HG03442 (cell line): Measurements from ENCODE around the gene PTH.

ENCODE experiments used
- ATAC-seq: cut with Tn5 transposase; IDR thresholded peaks from one replicate; pipeline ENCODE4 v1.9.1; 2021; ENCODE audit warnings: mild to moderate bottlenecking, moderate library complexity; ENCODE audit not compliant: unreplicated experiment

PTH gene

DNA sequence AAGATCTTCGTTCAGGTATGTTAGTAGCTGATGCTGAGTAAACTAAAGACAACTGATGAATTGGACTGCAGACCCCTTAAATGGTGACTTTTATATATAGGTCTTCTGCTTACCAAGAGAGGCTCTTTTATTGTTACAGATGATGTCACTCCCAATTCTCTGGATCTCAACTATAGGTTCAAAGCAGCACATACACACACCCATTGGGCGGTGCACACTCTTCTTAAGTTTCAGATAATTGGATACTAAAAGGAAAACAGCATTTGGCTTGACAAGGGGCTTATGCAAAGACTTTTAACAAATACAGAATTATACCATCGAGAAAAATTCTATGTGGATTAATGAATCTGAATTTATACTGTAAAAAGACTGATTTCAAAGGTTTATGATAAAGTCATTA is at the start of gene PTH:
TSS of gene PTH (minus strand) at position 69 of the 400 bp plus-strand sequence. CDS start 3,142 bp downstream, outside the sequence.
- ATAC-seq, result no peak

DNA sequence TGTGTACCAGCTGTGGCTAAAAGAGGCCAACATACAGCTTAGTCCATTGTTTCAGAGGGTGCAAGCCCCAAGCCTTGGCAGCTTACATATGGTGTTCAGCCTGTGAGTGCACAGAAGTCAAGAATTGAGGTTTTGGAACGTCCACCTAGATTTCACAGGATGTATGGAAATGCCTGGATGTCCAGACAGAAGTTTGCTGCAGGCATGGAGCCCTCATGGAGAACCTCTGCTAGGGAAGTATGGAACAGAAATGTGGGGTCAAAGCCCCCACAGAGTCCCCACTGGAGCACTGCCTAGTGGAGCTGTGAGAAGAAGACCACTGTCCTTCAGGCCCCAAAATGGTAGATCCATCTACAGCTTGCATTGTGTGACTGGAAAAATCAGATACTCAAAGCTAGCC is 42.2 kb upstream of the PTH start:
- no peak for ATAC-seq

DNA sequence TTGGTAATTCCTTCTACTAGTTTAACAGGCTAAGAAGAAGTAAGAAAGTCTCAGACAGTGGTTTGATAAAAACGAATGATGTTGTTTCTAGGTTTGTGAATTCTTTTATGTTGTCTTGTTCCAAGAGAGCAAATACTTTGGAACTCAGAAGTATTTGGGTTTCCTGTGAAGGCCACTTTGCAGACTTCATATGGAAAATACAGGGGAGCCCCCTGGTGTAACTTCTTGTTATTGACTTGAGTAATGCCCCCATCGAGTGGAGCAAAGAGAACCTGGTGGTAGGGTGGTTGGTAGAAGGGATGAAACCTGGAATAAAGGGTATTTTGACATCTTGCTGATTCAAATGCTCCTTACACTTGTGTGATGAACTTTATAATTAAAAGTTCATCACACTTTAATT is 40.0 kb upstream of the PTH start:
- ATAC-seq, result no peak

DNA sequence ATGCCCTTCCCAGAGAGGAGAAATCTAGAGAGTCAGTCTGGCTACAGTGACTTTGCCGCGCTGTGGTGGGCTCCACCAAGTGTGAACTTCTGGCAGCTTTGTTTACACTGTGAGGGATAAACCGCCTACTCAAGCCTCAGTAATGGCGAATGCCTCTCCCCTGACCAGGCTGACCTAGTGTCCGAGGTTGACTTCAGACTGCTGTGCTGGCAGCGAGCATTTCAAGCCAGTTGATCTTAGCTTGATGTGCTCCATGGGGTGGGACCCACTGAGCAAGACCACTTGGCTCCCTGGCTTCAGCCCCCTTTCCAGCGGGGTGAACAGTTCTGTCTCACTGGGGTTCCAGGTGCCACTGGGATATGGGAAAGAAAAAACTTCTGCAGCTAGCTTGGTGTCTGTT is 38.6 kb upstream of the PTH start:
- no peak for ATAC-seq

DNA sequence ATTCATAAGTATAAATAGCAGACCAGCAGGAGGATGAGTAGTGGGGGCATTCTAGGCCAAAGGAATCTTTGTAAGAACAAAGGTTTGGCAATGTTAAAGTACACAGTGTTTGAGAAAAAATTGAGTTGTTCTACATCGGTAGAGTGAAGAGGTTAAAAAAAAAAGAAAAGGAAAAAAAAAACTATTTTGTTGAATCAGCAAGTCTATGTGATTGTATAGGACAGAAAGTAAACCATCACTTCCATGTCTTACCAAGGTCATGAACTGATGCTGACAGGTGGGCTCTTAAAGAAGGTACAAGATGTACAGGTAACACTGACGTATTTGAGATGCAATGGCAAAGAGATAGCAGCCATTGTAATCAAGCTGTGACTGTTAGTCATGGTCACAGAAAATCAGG is 29.5 kb upstream of the PTH start:
- no peak for ATAC-seq

DNA sequence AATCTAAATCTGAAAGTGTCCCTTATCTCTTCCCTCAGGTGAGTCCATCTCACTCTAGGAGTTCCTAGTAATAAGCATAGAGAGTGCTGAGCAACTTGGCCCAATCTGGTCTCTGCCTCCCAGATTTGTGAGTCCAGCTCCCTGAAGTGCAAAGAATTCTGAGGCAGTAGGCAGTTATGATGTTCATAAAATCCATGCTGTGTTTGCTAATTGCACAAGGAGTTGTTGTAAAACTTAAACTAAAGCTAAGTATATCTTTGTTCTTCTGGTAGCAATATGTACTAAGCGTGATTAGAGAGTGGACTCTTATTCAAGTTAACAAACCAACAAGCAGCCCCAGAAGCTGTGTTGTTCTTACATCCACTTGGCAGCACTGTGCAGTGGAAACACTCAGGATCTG is 7.6 kb upstream of the PTH start:
- no peak for ATAC-seq

DNA sequence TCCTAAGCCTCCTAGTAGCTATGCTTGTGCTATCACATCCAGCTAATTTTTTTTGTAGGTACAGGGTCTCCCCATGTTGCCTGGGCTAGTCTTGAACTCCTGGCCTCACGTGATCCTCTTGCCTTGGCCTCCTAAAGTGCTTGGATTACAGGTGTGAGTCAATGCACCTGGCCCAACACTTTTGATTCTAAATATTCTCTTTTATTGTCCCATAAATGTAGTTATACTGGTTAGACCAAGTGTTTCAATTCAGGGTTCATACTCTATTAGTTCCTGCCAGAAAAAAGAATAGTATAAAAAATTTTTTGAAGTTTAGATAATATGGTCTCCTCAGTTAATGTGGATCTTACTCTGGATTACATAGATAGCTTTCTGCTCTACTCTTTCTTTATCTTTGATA is 6.7 kb upstream of the PTH start:
- ATAC-seq, result no peak

DNA sequence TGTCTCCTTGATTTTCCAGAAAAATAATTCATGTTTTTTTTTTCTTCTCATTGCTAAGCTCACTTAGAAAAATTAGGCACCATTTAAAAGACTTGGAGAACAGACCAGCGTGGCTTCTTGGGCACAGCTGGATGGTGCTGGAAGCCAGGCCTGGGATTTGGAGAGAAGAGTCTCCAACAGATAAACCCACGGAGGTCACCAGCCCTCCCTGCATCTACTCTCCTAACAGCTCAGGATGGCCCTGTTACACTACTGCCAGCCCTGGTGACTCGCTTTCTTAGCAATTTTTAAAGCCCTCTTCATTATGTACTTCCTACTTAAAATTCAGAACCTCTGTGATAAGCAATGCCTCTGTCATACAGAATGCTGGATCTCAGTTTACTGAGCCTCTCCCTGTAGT is 1.7 kb downstream of the PTH start:
- no peak for ATAC-seq

DNA sequence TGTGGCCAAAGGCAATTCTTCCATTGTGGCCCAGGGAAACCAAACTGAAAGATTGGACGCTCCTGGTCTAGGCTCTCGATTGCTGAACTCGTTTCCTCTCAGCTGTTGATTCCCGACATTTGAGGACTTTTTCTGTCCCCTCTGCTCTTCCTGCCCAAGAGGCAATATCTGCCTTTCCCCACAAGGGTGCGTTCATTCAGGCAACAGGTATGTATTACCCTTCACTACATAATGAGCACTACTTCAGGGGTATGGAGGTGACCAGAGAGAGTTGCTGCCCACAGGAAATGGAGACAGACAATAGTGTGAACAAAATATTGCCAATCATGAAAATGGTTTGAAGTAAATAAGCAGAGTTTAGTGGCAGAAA is 8.2 kb downstream of the PTH start:
- peak; percentile 63 for ATAC-seq

DNA sequence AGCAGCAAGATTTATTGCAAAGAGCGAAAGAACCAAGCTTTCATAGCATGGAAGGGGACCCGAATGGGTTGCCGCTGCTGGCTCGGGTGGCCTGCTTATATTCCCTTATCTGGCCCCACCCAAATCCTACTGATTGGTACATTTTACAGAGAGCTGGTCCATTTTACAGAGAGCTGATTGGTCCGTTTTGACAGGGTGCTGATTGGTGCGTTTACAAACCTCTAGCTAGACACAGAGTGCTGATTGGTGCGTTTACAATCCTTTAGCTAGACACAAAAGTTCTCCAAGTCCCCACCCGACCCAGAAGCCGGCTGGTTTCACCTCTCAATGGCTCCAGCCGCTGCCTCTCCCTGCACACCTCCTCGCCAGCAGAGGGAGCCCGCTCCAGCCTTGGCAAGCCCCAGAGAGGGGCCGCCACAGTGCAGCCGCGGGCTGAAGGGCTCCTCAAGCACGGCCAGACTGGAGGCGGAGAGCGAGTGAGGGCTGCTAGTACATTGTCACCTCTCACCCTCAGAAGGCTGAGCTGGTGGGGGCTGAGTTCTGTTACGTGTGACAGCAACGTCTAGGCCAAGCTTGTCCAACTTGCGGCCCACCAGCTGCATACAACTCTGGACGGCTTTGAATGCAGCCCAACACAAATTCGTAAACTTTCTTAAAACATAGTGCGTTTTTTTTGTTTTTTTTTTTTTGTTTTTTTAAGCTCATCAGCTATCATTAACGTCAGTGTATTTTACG is 8.7 kb downstream of the PTH start:
- peak; percentile 97 for ATAC-seq

DNA sequence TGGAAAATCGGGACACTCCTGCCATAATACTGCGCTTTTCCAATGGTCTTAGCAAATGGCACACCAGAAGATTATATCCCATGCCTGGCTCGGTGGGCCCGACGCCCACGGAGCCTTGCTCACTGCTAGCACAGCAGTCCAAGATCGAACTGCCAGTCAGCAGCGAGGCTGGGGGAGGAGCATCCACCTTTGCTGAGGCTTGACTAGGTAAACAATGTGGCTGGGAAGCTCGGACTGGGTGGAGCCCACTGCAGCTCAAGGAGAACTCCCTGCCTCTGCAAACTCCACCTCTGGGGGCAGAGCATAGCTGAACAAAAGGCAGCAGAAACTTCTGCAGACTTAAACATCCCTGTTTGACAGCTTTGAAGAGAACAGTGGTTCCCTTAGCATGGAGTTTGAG is 15.6 kb downstream of the PTH start:
- ATAC-seq, result no peak

DNA sequence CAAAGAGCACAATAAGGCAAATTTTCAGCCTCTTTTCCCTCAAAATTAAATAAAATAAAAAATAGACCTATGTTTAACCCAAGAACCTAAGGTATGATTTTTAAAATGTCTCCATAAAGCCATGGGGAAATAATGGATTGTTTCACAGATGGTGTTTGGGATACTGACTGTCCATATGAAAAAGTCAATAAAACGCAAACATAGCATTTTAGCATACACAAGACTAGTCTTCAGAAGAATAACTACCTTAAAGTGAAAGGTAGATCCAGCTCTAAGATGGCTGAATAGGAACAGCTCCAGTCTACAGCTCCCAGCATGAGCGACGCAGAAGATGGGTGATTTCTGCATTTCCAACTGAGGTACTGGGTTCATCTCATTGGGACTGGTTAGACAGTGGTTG is 16.1 kb downstream of the PTH start:
- ATAC-seq, result no peak

DNA sequence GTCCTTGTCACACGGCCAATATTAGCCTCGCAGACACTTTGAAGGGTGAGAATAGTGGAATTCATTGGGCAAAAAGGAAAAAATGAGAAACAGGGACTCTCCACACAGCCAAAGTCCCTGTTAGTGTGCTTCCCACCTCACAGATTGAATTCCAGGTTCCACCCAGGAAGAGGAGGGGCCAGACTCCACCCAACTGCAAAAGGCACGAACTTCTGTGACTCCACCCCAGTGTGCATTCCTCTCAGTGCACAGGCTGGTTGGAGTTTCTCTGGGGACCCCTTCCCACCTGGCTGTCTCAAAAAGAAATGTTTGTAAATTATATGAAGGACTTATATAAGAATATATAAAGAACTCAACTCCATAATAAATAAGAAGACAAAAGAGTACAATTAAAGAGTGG is 20.7 kb downstream of the PTH start:
- no peak for ATAC-seq

DNA sequence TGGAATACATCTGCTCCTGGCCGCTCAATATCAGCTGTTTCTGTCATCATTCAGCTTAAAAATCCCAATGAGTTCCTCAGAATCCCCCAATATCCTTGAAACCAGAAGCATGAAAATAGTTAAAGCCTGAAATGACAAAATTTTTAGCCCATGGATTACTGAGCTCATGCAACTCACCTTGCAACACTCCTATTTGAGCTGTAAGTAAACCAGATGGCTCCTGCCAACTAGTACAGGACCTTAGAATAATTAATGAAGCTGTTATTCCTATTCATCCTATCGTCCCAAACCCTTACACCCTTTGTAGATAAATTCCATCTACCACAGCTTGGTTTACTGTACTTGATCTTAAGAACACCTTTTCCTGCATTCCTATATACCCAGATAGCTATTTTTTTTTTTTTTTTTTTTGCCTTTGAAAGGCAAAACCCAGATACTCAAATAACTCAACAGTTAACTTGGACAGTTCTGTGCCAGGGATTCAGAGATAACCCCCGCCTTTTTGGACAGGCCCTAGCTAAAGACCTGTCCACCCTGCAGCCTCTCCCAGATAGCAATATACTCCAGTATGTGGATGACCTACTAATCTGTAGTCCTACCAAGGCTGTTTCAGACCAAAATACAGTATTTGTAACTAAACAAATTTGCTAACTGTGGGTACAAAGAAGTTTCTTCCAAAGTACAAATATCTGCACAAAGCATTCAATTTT is 22.6 kb downstream of the PTH start:
- ATAC-seq, result no peak

DNA sequence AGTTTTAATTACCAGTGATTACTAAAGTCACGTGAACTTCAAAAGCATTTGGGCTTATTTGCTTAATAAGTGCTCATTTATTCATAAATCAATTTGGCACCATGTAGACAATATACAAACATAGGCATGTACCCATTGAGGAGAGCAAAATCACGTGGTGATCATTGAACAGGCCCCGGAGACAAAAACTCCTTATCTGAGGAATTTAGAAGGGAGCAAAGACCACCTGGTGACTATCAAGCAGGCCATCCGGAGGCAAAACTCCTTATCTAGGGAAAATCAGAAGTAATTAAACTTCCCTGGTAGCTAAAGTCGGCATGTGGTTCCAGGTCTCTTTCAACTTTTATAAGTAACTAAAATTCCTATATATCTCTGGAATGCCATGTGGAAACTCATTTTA is 27.0 kb downstream of the PTH start:
- ATAC-seq, result no peak

DNA sequence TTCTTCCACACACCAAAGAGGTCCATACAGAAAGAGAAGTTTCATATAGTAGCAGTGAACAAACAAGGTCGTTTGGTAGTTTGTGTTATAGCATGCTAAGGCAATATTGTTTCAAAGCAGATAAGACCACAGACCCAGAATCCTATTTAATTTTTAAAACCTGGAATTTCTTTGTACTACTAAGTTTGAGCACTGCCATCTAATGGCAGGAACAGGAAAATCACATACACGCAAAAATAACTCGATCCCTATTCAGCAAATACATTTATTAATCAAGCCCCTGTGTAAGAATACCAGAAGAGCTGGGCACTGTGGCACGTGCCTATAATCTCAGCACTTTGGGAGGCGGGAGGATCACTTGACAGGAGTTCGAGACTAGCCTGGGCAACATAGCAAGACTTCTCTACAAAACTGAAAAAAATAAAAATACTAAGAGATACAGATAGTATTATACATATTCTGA is 29.9 kb downstream of the PTH start:
- no peak for ATAC-seq

DNA sequence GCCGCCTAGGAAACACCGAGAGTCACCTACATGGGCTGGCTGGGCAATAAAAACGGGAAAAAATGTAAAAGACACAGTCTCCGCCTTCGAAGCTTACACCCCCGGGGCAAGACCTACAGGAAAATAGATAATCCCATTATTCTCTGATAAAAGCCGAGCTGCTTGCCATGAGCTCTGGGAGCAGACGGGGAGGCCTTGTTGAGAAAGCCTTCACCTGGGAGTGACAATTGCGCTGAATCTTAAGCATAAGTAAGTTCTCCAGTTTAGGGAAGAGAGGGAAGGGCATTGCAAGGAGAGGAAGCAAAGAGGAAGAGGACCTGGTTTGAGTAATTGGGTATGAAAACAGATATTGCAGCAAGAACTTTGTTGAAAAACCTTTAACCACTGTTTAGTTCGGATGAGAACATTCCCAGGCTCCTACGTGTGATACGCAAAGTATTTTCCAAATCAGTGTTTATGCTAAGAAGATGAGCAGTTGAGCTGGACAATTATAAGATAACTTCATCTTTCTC is 32.0 kb downstream of the PTH start:
- no peak for ATAC-seq

DNA sequence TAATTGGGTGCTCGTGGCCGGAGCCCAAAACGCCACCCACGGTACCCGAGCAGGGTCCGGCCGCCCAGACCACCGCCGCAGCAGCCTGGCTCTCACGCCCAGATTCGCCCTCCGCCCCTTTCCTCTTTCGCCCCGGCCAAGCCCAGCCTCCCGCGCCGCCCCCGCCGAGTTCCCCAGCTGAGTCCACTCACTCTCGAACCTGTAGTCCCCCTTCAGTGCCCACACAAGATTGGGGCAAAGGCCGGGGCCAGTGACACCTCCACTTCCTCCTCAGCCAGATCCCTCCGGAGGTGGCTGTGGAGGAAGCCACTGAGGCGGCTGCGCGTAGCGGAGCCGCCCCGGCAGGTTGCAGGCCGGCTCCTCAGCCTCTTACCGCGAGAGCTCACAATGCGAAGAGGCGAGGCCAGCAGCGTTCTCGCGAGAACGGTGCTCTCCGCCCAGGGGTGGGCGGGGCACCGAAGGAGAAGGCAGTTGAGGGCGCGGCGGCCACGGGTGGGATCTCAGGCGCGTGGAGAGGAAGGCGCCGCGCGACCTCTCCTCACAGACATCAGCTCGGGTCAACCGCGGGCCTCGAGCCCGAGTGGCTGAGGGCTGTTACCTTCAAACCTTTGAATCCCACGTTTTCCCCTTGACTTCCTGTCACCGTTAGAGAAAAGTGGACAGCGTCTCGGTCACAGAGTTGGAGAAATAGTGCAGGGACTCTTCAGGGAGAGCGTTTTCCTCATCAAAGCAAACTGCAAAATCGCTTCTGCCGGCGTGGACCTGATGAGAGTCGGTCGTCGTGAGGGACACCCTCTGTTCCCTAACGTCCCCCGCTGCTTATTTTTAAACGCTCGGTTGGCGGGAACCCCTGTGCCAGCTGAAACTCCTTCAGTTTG is 32.7 kb downstream of the PTH start, which contains the start of gene BTBD10:
TSS of gene BTBD10 (minus strand) at position 322 of the 878 bp plus-strand sequence. CDS start 18,098 bp downstream, outside the sequence.
- peak; percentile 94 for ATAC-seq

DNA sequence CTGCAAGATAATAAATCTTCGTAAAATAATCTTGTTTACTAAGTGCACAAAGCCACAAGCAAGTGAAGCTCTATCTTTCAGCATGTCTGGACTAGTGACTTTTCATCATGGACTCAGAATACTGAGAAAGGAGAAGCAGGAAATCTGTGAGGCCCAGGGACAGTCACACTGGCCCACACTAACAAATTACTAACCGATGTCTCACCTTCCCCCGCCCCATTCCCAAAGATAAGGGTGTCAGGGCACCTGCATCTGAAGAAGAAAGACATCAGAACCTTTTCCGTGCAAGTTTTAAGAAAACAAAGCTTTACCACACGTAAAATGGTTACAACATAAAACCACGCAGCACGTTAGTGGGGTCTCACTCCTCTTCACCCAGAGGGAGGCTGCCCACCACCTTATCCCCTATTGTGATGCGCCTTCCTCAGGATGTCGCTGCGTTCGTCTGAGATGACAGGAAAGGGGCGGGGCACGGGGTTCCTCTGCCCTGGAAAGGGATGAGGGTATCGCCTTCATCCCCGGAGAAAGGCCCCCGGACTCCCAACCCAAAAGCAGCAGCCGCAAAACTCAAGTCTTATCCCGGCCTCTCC is 33.4 kb downstream of the PTH start:
- ATAC-seq, result peak; percentile 32

DNA sequence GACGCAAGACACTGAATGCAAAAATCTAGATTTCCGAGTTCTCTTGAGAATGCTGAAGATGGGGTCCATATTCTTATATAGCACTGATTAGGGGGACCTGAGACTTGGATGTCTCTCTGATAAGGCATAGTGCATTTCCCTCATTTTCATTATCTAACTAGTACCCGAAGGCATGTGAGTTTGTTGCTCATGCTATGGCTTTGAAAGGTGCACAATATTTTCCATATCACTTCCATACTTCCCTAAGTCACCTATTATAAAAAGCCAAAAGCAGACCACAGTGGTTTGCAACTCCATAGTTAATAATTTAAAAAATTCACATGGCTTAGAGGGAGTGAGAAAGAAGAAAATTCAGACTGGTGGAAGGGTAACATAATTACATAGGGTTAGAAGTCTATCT is 34.5 kb downstream of the PTH start:
- ATAC-seq, result no peak

DNA sequence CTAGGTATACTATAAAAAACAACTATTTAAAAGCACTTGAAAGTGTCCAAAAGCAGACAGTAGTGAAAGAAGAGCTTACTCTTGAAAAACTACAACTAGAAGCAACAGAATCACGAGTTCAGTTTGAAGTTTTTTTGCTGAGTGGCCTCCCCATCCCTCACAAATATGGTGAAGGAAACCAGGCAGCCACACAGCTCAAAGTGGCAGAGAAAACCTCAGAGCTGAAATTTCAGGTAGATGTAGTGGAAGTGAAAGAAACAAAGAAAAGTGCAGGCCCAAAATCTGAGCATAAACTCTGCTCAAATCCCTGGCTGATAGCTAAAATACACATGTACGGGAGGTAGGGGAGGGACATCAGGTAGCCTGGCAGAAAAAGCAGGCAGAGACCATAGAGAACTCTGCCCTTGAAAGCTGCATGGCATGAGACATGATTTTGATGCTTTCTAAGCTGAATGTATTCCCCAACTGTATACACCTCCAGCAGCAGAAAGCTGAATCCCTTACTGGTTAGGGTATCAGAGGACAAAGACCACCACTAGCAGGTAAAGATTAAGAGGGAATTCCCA is 44.9 kb downstream of the PTH start:
- ATAC-seq, result no peak
